Measurements from ENCODE around the gene PRKCH.

PRKCH gene

GRCh38 chr14:61498811-61499210 is 177.4 kb downstream of the PRKCH start:
- Histone ChIP-seq H3K79me2 (ENCODE audit: insufficient read depth, low read length) (0 out of 2 replicates have a peak, but pooled peaks cover 9% of the 10 kb centered on the region), H3K9me3 (ENCODE audit: insufficient read depth, low read depth, low read length) (no peaks in the 10 kb centered on the region), H4K20me1 (ENCODE audit: insufficient read depth, low read length, poor library complexity, severe bottlenecking) (no peaks in the 10 kb centered on the region), H3K4me2 (ENCODE audit: low read depth, low read length, poor library complexity, severe bottlenecking) (no peak overlapping the region), H3F3A (ENCODE audit: low read depth) (no peaks in the 10 kb centered on the region), H3K9ac (ENCODE audit: low read depth, low read length, poor library complexity, severe bottlenecking) (no peak overlapping the region), H3K4me3 (ENCODE audit: low read length, poor library complexity, severe bottlenecking) (no peak overlapping the region), H3K9me2 (replicated peaks; ENCODE audit: low read depth, low read length) (no peaks in the 10 kb centered on the region), H3K4me1 (ENCODE audit: insufficient read depth, low read length, poor library complexity, severe bottlenecking) (peaks cover 9% of the 10 kb centered on the region), H3K27me3 (ENCODE audit: insufficient read depth, low read length, poor library complexity, severe bottlenecking) (no peaks in the 10 kb centered on the region), H3K36me3 (ENCODE audit: insufficient read depth, low read length) (peaks cover 54% of the 10 kb centered on the region; the same call in 1 of the 2 replicates), H2AFZ (ENCODE audit: low read length) (no peak overlapping the region)
- TF ChIP-seq CTCF (conservative IDR thresholded peaks at IDR 0.05; ENCODE audit: low read length) (no peak), EZH2phosphoT487 (IDR thresholded peaks at IDR 0.05; ENCODE audit: borderline replicate concordance) (no peak)

GRCh38 chr14:61499991-61500390 is 178.6 kb downstream of the PRKCH start:
- H3K4me2 ChIP-seq (ENCODE audit: low read depth, low read length, poor library complexity, severe bottlenecking), result no peak overlapping the region
- H3K4me1 ChIP-seq (ENCODE audit: insufficient read depth, low read length, poor library complexity, severe bottlenecking), result peaks cover 13% of the 10 kb centered on the region

GRCh38 chr14:61501714-61502458 is 180.5 kb downstream of the PRKCH start:
- Histone ChIP-seq H3K9me3 (ENCODE audit: insufficient read depth, low read depth, low read length) (no peaks in the 10 kb centered on the region), H3F3A (ENCODE audit: low read depth) (no peaks in the 10 kb centered on the region), H3K4me2 (ENCODE audit: low read depth, low read length, poor library complexity, severe bottlenecking) (no peak overlapping the region), H2AFZ (ENCODE audit: low read length) (no peak overlapping the region), H3K27me3 (ENCODE audit: insufficient read depth, low read length, poor library complexity, severe bottlenecking) (no peaks in the 10 kb centered on the region), H3K79me2 (ENCODE audit: insufficient read depth, low read length) (0 out of 2 replicates have a peak, but pooled peaks cover 17% of the 10 kb centered on the region), H3K9ac (ENCODE audit: low read depth, low read length, poor library complexity, severe bottlenecking) (no peak overlapping the region), H4K20me1 (ENCODE audit: insufficient read depth, low read length, poor library complexity, severe bottlenecking) (no peaks in the 10 kb centered on the region), H3K36me3 (ENCODE audit: insufficient read depth, low read length) (peaks cover 41% of the 10 kb centered on the region; the same call in 1 of the 2 replicates), H3K9me2 (replicated peaks; ENCODE audit: low read depth, low read length) (no peaks in the 10 kb centered on the region), H3K4me1 (ENCODE audit: insufficient read depth, low read length, poor library complexity, severe bottlenecking) (peaks cover 14% of the 10 kb centered on the region), H3K4me3 (ENCODE audit: low read length, poor library complexity, severe bottlenecking) (no peak overlapping the region)
- TF ChIP-seq EZH2phosphoT487 (IDR thresholded peaks at IDR 0.05; ENCODE audit: borderline replicate concordance), result no peak
- no peak for TF ChIP-seq CTCF (conservative IDR thresholded peaks at IDR 0.05; ENCODE audit: low read length)

More at GRCh38 chr14:61499991-61500390, 178.6 kb downstream of the PRKCH start:
- H4K20me1 ChIP-seq (ENCODE audit: insufficient read depth, low read length, poor library complexity, severe bottlenecking), result no peaks in the 10 kb centered on the region
- H3F3A ChIP-seq (ENCODE audit: low read depth), result no peaks in the 10 kb centered on the region
- H3K27me3 ChIP-seq (ENCODE audit: insufficient read depth, low read length, poor library complexity, severe bottlenecking), result no peaks in the 10 kb centered on the region
- no peaks in the 10 kb centered on the region for H3K9me3 ChIP-seq (ENCODE audit: insufficient read depth, low read depth, low read length)
- H3K9ac ChIP-seq (ENCODE audit: low read depth, low read length, poor library complexity, severe bottlenecking), result no peak overlapping the region
- no peaks in the 10 kb centered on the region for H3K9me2 ChIP-seq (replicated peaks; ENCODE audit: low read depth, low read length)
- H3K79me2 ChIP-seq (ENCODE audit: insufficient read depth, low read length), result 0 out of 2 replicates have a peak, but pooled peaks cover 12% of the 10 kb centered on the region
- no peak overlapping the region for H2AFZ ChIP-seq (ENCODE audit: low read length)
- peaks cover 46% of the 10 kb centered on the region; the same call in 1 of the 2 replicates for H3K36me3 ChIP-seq (ENCODE audit: insufficient read depth, low read length)
- H3K4me3 ChIP-seq (ENCODE audit: low read length, poor library complexity, severe bottlenecking), result no peak overlapping the region
- TF ChIP-seq CTCF (conservative IDR thresholded peaks at IDR 0.05; ENCODE audit: low read length) (no peak), EZH2phosphoT487 (IDR thresholded peaks at IDR 0.05; ENCODE audit: borderline replicate concordance) (no peak)

Data from Loucy (cell line).